WERI-Rb-1 (cell line): ENCODE measurements around the gene RXFP4.

Source experiments
- DNase-seq: peaks from one replicate; pipeline ENCODE4 v3.0.0-alpha.2; 2020
- H3K27ac ChIP-seq: fragments of 250-450 bp; sonication (Bioruptor Pico); 2 replicates; pipeline ENCODE4 v1.5.1; 2020; ENCODE audit warnings: mild to moderate bottlenecking, moderate library complexity
- H3K27me3 ChIP-seq: fragments of 250-450 bp; sonication (Bioruptor Pico); 2 replicates; pipeline ENCODE4 v1.5.1; 2021; ENCODE audit warnings: mild to moderate bottlenecking, low read depth, moderate library complexity; ENCODE audit not compliant: insufficient read depth, severe bottlenecking
- H3K36me3 ChIP-seq: fragments of 250-450 bp; sonication (Bioruptor Pico); 2 replicates; pipeline ENCODE4 v1.5.1; 2020; ENCODE audit warnings: mild to moderate bottlenecking, moderate library complexity
- H3K4me3 ChIP-seq: 2 replicates; pipeline ENCODE4 v1.5.1; 2011; ENCODE audit warnings: low read depth, mild to moderate bottlenecking, control low read depth, low read length
- H3K9me3 ChIP-seq: fragments of 250-450 bp; sonication (Bioruptor Pico); 2 replicates; pipeline ENCODE4 v1.5.1; 2021; ENCODE audit warnings: mild to moderate bottlenecking, moderate library complexity; ENCODE audit not compliant: severe bottlenecking
- TF ChIP-seq, protein P1 (sequence below): IDR thresholded peaks from 2 replicates; pipeline ENCODE4 v1.5.1; 2011; ENCODE audit warnings: low read depth, mild to moderate bottlenecking, control low read depth, inconsistent platforms, low read length

Gene RXFP4

DNA sequence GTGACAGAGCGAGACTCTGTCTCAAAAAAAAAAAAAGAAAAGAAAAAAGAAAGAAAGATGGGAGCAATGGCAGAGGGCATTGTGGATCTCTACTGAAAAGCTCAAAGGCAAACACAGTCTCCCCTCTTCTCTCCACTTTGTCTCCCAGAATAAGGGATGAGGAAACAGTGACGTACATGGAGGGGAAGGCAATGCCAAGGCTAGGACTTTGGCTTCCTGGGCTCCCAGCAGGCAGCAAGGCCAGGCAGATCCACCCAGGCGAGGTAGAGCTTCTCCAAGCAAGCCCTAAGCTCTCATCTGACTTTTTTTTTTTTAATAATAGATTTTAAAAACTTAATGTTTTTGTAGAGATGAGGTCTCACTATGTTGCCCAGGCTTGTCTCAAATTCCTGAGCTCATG lies 32.3 kb downstream of the RXFP4 start:
- Histone ChIP-seq H3K27me3 (no peaks in the 10 kb centered on the region), H3K4me3 (no peak overlapping the region), H3K36me3 (peaks cover 49% of the 10 kb centered on the region), H3K27ac (no peak overlapping the region), H3K9me3 (no peaks in the 10 kb centered on the region)
- DNase-seq = no peak
- TF ChIP-seq, protein P1, sequence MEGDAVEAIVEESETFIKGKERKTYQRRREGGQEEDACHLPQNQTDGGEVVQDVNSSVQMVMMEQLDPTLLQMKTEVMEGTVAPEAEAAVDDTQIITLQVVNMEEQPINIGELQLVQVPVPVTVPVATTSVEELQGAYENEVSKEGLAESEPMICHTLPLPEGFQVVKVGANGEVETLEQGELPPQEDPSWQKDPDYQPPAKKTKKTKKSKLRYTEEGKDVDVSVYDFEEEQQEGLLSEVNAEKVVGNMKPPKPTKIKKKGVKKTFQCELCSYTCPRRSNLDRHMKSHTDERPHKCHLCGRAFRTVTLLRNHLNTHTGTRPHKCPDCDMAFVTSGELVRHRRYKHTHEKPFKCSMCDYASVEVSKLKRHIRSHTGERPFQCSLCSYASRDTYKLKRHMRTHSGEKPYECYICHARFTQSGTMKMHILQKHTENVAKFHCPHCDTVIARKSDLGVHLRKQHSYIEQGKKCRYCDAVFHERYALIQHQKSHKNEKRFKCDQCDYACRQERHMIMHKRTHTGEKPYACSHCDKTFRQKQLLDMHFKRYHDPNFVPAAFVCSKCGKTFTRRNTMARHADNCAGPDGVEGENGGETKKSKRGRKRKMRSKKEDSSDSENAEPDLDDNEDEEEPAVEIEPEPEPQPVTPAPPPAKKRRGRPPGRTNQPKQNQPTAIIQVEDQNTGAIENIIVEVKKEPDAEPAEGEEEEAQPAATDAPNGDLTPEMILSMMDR = no peak

DNA sequence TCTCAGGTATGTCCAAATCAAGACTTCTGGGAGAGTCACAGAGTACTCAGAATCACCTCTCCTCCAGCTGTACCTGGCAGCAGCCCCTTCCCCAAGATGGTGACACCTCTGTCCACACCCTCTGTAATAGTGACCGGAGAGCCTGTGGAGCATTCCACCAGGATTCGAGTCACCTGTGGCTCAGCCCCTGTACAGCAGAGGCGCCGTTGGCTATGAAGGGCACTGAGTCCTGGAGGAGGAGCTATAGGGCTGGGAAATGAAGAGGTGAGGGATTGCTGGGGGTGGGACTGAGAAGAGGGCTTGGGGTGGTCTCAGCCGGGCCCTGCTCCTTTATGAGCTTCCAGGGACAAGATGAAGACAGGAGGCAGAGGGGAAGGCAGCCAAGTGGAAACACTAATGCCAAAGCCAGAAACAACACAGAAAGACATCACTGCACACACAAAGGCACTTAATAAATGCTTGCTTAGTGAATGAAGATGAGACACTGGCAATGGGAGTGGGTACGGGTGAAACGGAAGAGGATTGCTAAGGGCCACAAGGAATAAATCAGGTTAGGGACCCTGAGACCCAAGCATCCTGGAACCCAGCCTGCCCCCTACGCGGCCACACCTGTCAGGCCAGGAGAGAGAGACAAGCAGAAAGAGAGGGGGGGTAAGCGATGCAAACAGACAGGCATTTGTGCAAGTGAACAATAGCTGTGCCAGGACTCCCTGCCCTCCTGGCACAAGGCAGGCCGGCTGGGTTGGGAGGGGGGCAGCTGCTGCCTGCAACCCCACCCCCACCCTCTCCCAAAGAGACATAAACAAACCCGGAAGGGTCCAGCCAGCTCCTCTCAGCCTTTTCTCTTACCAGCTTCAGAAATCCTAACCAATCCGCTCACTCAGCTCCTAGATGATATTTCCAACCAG lies 33.0 kb downstream of the RXFP4 start:
- Histone ChIP-seq H3K27ac (peak overlapping the region; percentile 97), H3K36me3 (peaks cover 41% of the 10 kb centered on the region), H3K4me3 (no peak overlapping the region), H3K27me3 (no peaks in the 10 kb centered on the region), H3K9me3 (no peaks in the 10 kb centered on the region)
- no peak for DNase-seq
- TF ChIP-seq, protein P1 = 0 out of 2 replicates have a peak, but pooled peaks have one; percentile 16

DNA sequence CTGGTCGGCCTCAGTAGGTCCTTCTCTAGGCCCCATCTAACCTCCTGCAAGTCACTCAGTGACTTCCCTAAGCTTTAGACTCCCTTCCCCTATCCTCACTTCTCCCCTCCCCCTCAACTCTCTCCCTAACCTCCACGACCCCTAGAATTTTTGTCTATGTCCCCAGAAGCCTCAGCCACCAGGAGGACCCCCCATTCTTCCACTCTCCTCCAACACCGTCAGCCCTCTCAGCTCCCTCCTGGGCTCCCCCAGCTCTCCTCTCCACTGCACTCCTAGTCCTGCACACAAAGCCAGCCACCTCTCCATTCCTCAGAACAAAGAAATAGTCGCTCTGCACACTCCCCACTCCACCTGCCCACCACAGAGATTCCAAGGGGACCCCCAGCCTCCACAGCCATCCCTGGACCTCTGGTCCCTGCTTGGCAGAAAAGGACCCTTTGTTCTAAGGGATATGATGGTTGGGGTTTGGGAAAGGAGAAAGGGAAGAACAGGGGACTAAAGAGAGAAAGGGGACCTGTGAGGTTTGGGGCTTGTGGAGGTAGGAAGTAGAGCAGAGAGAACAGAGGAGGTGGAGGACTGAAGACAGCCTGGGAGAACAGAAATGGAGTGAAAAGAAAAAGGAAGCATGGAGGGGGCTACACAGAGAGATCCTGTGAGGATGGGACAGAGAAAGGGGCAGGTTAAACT lies 34.1 kb downstream of the RXFP4 start:
- DNase-seq = no peak
- H3K4me3 ChIP-seq = peak overlapping the region; percentile 86
- H3K27me3 ChIP-seq = no peaks in the 10 kb centered on the region
- TF ChIP-seq, protein P1 = no peak
- no peaks in the 10 kb centered on the region for H3K9me3 ChIP-seq
- H3K36me3 ChIP-seq = peaks cover 33% of the 10 kb centered on the region
- peak overlapping the region; percentile 97 for H3K27ac ChIP-seq

DNA sequence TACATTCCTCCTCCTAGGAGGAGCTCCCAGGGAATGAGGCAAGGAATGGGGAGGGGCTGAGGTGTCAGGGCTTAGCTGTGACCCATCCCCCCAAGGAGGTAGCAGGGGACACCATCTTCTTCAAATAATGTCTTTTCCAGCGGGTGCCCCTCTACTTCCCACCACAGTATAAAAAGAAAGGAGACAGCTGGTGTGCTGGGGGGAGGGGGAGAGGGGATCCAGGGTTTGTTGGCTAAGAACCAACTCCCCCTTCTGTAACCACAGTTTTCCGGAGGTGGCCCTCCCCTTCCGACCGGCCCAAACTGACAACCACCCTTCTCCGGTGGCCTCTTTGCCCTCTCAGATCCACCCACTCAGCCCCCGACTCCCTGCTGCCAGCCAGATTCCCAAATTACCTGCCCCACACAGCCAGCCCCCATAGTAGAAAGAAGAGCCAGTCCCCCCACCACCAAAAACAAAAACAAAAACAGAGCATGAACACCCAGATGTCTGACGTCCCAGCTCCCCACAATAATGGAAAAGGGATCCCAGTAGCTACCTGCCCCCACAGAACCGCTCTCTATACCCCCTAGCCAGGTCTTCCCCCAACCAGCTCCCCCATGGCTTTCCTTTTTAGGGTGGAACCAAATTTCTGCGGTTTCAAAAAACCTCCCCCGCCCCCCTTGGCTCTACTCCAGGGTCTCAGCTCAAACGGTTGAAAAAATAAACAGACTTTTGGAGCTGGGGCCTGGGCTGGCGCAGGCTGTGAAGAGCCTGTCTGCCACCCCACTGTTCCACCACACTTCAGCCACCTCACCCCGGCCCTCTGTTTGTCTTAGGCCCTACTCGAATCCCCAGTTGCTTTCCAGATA lies 34.8 kb downstream of the RXFP4 start:
- peak; percentile 80 for DNase-seq
- no peaks in the 10 kb centered on the region for H3K9me3 ChIP-seq

More for the DNA sequence above, 34.8 kb downstream of the RXFP4 start:
- Histone ChIP-seq H3K27me3 (no peaks in the 10 kb centered on the region), H3K4me3 (peak overlapping the region; percentile 86), H3K36me3 (peaks cover 28% of the 10 kb centered on the region), H3K27ac (peak overlapping the region; percentile 97)
- TF ChIP-seq, protein P1 = no peak
